SK-N-SH (cell line): Measurements from ENCODE around the gene MSMP. TPM values are rescaled to one million over a fixed set of nuclear protein-coding genes. Genes with fewer than 3 reads are reported as not detected.

Experiments
- CTCF ChIA-PET: fragments of 300-600, 350-600 bp; formaldehyde crosslinking; extraction: SDS; loops from one replicate; lab custom pipeline; 2021; lab: Yijun Ruan, JAX
- POLR2A ChIA-PET: fragments of 350-600 bp; sonication (Branson Sonifier 250); formaldehyde crosslinking; extraction: SDS; loops from one replicate; lab custom pipeline; 2020; ENCODE audit warnings: antibody characterized with exemption, inconsistent platforms; lab: Yijun Ruan, JAX
- DNase-seq: peaks from one replicate; pipeline ENCODE4 v3.0.0; 2012
- H2AFZ ChIP-seq: fragments of 200-600 bp; sonication (generic); 2 replicates; pipeline ENCODE4 v1.8.1; 2016; ENCODE audit warnings: antibody characterized with exemption, mild to moderate bottlenecking, low read depth
- H3F3A ChIP-seq: fragments of 200-600 bp; sonication (generic); replicated peaks from 2 replicates; pipeline ENCODE3; 2016; ENCODE audit warnings: antibody characterized with exemption, mild to moderate bottlenecking; ENCODE audit not compliant: insufficient read depth
- H3K27ac ChIP-seq, 2 experiments: fragments of 200-500 bp in 1 of 2; fragments of 200-600 bp in 1 of 2; sonication (Bioruptor generic) in 1 of 2; sonication (generic), shearing (Covaris generic) in 1 of 2; 2 replicates each; pipeline versions ENCODE4 v1.5.1 to v1.6.1; 2014 to 2016; ENCODE audit warnings: low read depth in 2 of 2, inconsistent platforms in 1 of 2, low read length in 1 of 2, mild to moderate bottlenecking in 1 of 2, mixed read lengths in 1 of 2
- H3K27me3 ChIP-seq: fragments of 200-600 bp; sonication (generic), shearing (Covaris generic); 2 replicates; pipeline ENCODE4 v1.6.1; 2016; ENCODE audit warnings: mixed run types; ENCODE audit not compliant: insufficient read depth
- H3K36me3 ChIP-seq, 2 experiments: fragments of 200-500 bp in 1 of 2; fragments of 200-600 bp in 1 of 2; sonication (Bioruptor generic) in 1 of 2; sonication (generic) in 1 of 2; replicated peaks in 1 of 2; 2 replicates each; pipeline versions ENCODE3 to v1.5.1; 2014 to 2016; ENCODE audit warnings: low read length in 1 of 2, mild to moderate bottlenecking in 1 of 2; ENCODE audit not compliant: insufficient read depth in 2 of 2, control insufficient read depth in 1 of 2
- H3K4me1 ChIP-seq, 2 experiments: fragments of 200-500 bp in 1 of 2; fragments of 200-600 bp in 1 of 2; sonication (Bioruptor generic) in 1 of 2; sonication (generic), shearing (Covaris generic) in 1 of 2; 2 replicates each; pipeline versions ENCODE4 v1.5.1 to v1.6.1; 2014 to 2016; ENCODE audit warnings: low read depth in 1 of 2, low read length in 1 of 2, mixed run types in 1 of 2; ENCODE audit not compliant: insufficient read depth in 2 of 2, control insufficient read depth in 1 of 2
- H3K4me2 ChIP-seq: fragments of 200-600 bp; sonication (generic), shearing (Covaris generic); 2 replicates; pipeline ENCODE4 v1.6.1; 2017; ENCODE audit warnings: mixed run types
- H3K4me3 ChIP-seq, 2 experiments: fragments of 200-500 bp in 1 of 2; fragments of 200-600 bp in 1 of 2; sonication (Bioruptor generic) in 1 of 2; sonication (generic), shearing (Covaris generic) in 1 of 2; 2 replicates each; pipeline versions ENCODE4 v1.5.1 to v1.8.1; 2014 to 2016; ENCODE audit warnings: low read depth in 2 of 2, inconsistent platforms in 1 of 2, low read length in 1 of 2, mild to moderate bottlenecking in 1 of 2, mixed read lengths in 1 of 2, moderate library complexity in 1 of 2
- H3K79me2 ChIP-seq: fragments of 200-600 bp; sonication (generic); 2 replicates; pipeline ENCODE4 v1.8.1; 2017; ENCODE audit warnings: mild to moderate bottlenecking; ENCODE audit not compliant: insufficient read depth
- H3K9ac ChIP-seq: fragments of 200-600 bp; sonication (generic); 2 replicates; pipeline ENCODE4 v1.6.1; 2017; ENCODE audit warnings: mixed run types
- H3K9me2 ChIP-seq: fragments of 200-600 bp; sonication (generic); 2 replicates; pipeline ENCODE4 v1.6.1; 2017; ENCODE audit warnings: mixed run types
- H3K9me3 ChIP-seq: fragments of 200-600 bp; sonication (generic); 2 replicates; pipeline ENCODE4 v1.6.1; 2017; ENCODE audit warnings: mixed run types, mild to moderate bottlenecking, moderate library complexity
- H4K20me1 ChIP-seq: fragments of 200-600 bp; sonication (generic); 2 replicates; pipeline ENCODE4 v1.6.1; 2017; ENCODE audit warnings: mild to moderate bottlenecking, mixed run types; ENCODE audit not compliant: insufficient read depth
- CHD2 ChIP-seq: fragments of 150-350 bp; IDR thresholded peaks from 2 replicates; pipeline ENCODE4 v1.6.1; 2018; ENCODE audit warnings: low read length; ENCODE audit not compliant: partially characterized antibody
- CTCF ChIP-seq: fragments of 200-600 bp; sonication (generic); IDR thresholded peaks from 2 replicates; pipeline ENCODE4 v1.6.1; 2017; ENCODE audit warnings: antibody characterized with exemption, mild to moderate bottlenecking, moderate library complexity
- FOSL2 ChIP-seq: IDR thresholded peaks from 2 replicates; pipeline ENCODE4 v1.4.0; 2012; ENCODE audit warnings: low read depth, mild to moderate bottlenecking, moderate library complexity, borderline replicate concordance
- GATA2 ChIP-seq: sonication (generic); formaldehyde crosslinking; IDR thresholded peaks from 2 replicates; pipeline ENCODE4 v1.5.0; 2020; ENCODE audit warnings: mild to moderate bottlenecking, missing genetic modification reagents
- IRF3 ChIP-seq: fragments of 150-350 bp; IDR thresholded peaks from 2 replicates; pipeline ENCODE4 v1.6.1; 2016; ENCODE audit warnings: mild to moderate bottlenecking, low read depth, low read length
- JUND ChIP-seq: IDR thresholded peaks from 2 replicates; pipeline ENCODE4 v1.4.0; 2012
- MEF2A ChIP-seq: IDR thresholded peaks from 2 replicates; pipeline ENCODE4 v1.4.0; 2012; ENCODE audit warnings: low read depth, borderline replicate concordance
- MXI1 ChIP-seq: IDR thresholded peaks from 2 replicates; pipeline ENCODE4 v1.6.1; 2012; ENCODE audit warnings: mild to moderate bottlenecking, low read depth, low read length, improper control_type of control experiment
- NRF1 ChIP-seq: IDR thresholded peaks from 2 replicates; pipeline ENCODE4 v1.6.1; 2012; ENCODE audit warnings: low read depth, mild to moderate bottlenecking, low read length
- PBX3 ChIP-seq: IDR thresholded peaks from 2 replicates; pipeline ENCODE4; 2012
- POLR2AphosphoS5 ChIP-seq: IDR thresholded peaks from 2 replicates; pipeline ENCODE4 v1.6.1; 2012; ENCODE audit warnings: low read depth, low read length
- RXRA ChIP-seq: IDR thresholded peaks from 2 replicates; pipeline ENCODE4 v1.4.0; 2012; ENCODE audit warnings: low read depth, mild to moderate bottlenecking, borderline replicate concordance
- SIN3A ChIP-seq: IDR thresholded peaks from 2 replicates; pipeline ENCODE4 v1.6.1; 2012; ENCODE audit warnings: low read depth, mild to moderate bottlenecking, low read length, moderate library complexity, borderline replicate concordance
- SMC3 ChIP-seq: IDR thresholded peaks from 2 replicates; pipeline ENCODE4 v1.6.1; 2012; ENCODE audit warnings: low read depth, low read length, improper control_type of control experiment
- TEAD4 ChIP-seq: IDR thresholded peaks from 2 replicates; pipeline ENCODE4 v1.4.0; 2012; ENCODE audit warnings: mild to moderate bottlenecking, borderline replicate concordance; ENCODE audit not compliant: insufficient read depth
- WGBS: methylation state at CpG from one replicate; pipeline ENCODE4 v1.1.6; 2017; ENCODE audit warnings: low lambda C conversion rate; 5-methylcytosine and 5-hydroxymethylcytosine counted together
- polyA plus RNA-seq, 3 experiments: library from polyadenylated mRNA; depleted of rRNA; stranded (reverse); fragments of >200 nt; gene quantifications; 2 replicates each; pipeline ENCODE4 v1.2.3, GENCODE V29; 2012

The MSMP gene
- polyA plus RNA-seq, 1 of the 3 experiments (the other 2 are of a cell fraction) = 1.2 TPM

GRCh38 chr9:35776018-35776417, 21.9 kb upstream of the MSMP start:
- TF ChIP-seq POLR2AphosphoS5 (no peak), RXRA (no peak), PBX3 (no peak), SIN3A (no peak), SMC3 (no peak), IRF3 (no peak), TEAD4 (no peak), MXI1 (no peak), GATA2 (CRISPR knock-in tag) (no peak), MEF2A (no peak), NRF1 (no peak), CTCF (no peak), CHD2 (no peak), JUND (no peak), FOSL2 (no peak)
- Histone ChIP-seq H3K4me3 (no peak overlapping the region), H4K20me1 (no peaks in the 10 kb centered on the region), H3K9ac (no peak overlapping the region), H3K27me3 (no peaks in the 10 kb centered on the region), H3K9me2 (no peaks in the 10 kb centered on the region), H3K9me3 (no peaks in the 10 kb centered on the region), H2AFZ (no peak overlapping the region), H3F3A (no peaks in the 10 kb centered on the region), H3K4me2 (no peak overlapping the region), H3K36me3 (no peaks in the 10 kb centered on the region), H3K4me1 (peaks cover 2 to 4% of the 10 kb centered on the region in 2 experiments; a peak in 3 of 4 replicates), H3K27ac (no peak overlapping the region), H3K79me2 (no peaks in the 10 kb centered on the region)
- no peak for DNase-seq
- WGBS = 94% methylated on average over 4 of the region's 4 CpGs
- ChIA-PET POLR2A (no interaction called here), CTCF (interaction anchor here (1.3 to 3.3 kb wide), 5 partner anchors 14 to 169 kb away, joined by 3 to 16 read pairs (median 6); no protein-coding TSS in a partner anchor)
